ENCODE measurements around the gene NRARP. TPM values are rescaled to one million over a fixed set of nuclear protein-coding genes. Genes with fewer than 3 reads are reported as not detected.
A peak's percentile ranks its signal among the peaks of the same experiment; 100 is the strongest.

Gene NRARP
- total RNA-seq, 1 donor from 2014 or later = 20.7 TPM

DNA sequence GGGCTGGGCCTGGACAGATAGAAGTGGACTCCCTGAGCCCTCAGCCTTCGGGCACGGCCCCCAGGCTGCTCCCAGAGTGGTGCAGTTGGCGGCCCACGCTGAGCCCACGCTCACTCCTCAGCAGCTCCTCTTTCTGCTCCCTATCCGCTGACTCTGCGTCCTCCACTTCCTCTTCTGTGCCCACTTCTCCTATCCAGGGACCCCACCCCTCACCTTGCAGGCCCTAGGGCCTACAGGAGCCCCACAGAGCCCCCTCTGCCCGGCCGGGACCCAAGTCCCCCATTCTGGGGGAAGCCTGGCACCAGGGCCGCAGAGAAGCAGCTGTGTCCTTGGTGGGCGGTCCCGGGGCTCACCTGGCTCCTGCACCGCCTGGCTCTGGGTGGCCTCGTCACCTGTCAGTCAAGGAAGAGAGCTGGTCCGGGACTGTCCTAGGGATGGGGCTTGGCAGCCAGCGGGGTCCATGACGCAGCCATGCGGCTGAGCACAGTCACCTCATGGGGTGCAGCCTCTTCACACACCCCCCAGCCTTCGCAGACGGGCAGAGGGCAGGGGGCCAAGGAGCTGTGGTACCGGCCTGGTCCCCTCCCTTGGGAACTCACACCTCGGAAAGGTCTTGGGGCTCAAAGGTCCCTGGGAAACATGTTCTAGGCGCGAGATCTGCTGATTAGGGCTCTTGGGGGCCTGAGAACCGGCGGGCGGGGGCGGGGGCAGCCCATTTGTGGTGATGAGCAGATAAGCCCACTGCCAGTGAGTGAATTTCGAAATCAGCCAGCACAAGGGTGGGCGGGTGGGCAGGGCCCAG is 5.4 kb upstream of the NRARP start:
- no peak overlapping the region for H3K27ac ChIP-seq
- Mint-ChIP-seq H3K4me3 (no peak overlapping the region), H3K36me3 (no peaks in the 10 kb centered on the region), H3K9me3 (no peaks in the 10 kb centered on the region), H3K27me3 (ENCODE audit: insufficient read depth, low read depth) (peaks cover 2% of the 10 kb centered on the region), H3K4me1 (peaks cover 37% of the 10 kb centered on the region), H3K27ac (no peak overlapping the region)
- peaks cover 9% of the 10 kb centered on the region for H4K20me1 ChIP-seq (ENCODE audit: low read depth)
- H3K79me2 ChIP-seq (ENCODE audit: low read depth) = no peaks in the 10 kb centered on the region
- TF ChIP-seq, protein P1, sequence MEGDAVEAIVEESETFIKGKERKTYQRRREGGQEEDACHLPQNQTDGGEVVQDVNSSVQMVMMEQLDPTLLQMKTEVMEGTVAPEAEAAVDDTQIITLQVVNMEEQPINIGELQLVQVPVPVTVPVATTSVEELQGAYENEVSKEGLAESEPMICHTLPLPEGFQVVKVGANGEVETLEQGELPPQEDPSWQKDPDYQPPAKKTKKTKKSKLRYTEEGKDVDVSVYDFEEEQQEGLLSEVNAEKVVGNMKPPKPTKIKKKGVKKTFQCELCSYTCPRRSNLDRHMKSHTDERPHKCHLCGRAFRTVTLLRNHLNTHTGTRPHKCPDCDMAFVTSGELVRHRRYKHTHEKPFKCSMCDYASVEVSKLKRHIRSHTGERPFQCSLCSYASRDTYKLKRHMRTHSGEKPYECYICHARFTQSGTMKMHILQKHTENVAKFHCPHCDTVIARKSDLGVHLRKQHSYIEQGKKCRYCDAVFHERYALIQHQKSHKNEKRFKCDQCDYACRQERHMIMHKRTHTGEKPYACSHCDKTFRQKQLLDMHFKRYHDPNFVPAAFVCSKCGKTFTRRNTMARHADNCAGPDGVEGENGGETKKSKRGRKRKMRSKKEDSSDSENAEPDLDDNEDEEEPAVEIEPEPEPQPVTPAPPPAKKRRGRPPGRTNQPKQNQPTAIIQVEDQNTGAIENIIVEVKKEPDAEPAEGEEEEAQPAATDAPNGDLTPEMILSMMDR (IDR thresholded peaks at IDR 0.05) = no peak
- TF ChIP-seq EZH2phosphoT487 (IDR thresholded peaks at IDR 0.05) = no peak
- TF ChIP-seq EZH2 (IDR thresholded peaks at IDR 0.05) = no peak
- H3K36me3 ChIP-seq = no peaks in the 10 kb centered on the region
- no peak overlapping the region for H3K4me3 ChIP-seq
- H3F3A ChIP-seq (ENCODE audit: low read depth) = peaks cover 21% of the 10 kb centered on the region
- no peaks in the 10 kb centered on the region for H3K9me3 ChIP-seq (ENCODE audit: low read depth)
- H3K27me3 ChIP-seq = peaks cover 16% of the 10 kb centered on the region
- H3K9ac ChIP-seq = no peak overlapping the region
- no peak overlapping the region for H3K4me2 ChIP-seq
- H2AFZ ChIP-seq (replicated peaks) = no peak overlapping the region
- DNase-seq (ENCODE audit: low spot score) = peak; percentile 13
- H3K4me1 ChIP-seq = peaks cover 51% of the 10 kb centered on the region

DNA sequence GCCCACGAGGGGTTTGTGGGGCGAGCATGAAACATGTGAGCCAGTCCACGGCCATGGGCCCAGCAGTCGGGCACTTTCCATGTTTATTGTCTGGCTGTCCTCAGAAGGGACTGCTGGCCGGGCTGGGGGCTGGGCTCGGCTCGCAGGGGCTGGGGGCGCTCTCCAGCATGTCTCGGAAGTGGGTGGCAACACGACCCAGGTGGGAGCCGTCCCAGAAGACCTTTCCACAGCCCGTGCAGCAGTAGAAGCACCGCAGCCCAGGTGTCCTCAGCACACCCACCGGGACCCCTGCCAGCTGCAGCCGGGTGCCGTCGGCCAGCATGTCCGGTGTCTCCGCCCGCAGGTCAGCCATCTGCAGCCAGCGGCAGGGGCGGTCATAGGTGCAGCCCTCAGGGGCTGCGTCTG is 4.8 kb upstream of the NRARP start:
- no peaks in the 10 kb centered on the region for H3K36me3 Mint-ChIP-seq
- H3K27ac Mint-ChIP-seq = no peak overlapping the region
- H3K4me1 Mint-ChIP-seq = peaks cover 37% of the 10 kb centered on the region
- no peaks in the 10 kb centered on the region for H3K9me3 Mint-ChIP-seq
- H3K27me3 ChIP-seq = peaks cover 16% of the 10 kb centered on the region
- no peak overlapping the region for H2AFZ ChIP-seq (replicated peaks)
- H3K4me2 ChIP-seq = no peak overlapping the region
- peaks cover 2% of the 10 kb centered on the region for H3K27me3 Mint-ChIP-seq (ENCODE audit: insufficient read depth, low read depth)
- no peaks in the 10 kb centered on the region for H3K9me3 ChIP-seq (ENCODE audit: low read depth)
- H3K79me2 ChIP-seq (ENCODE audit: low read depth) = no peaks in the 10 kb centered on the region
- peaks cover 22% of the 10 kb centered on the region for H3F3A ChIP-seq (ENCODE audit: low read depth)
- no peak overlapping the region for H3K4me3 ChIP-seq
- no peak overlapping the region for H3K4me3 Mint-ChIP-seq
- H3K4me1 ChIP-seq = peaks cover 51% of the 10 kb centered on the region
- H3K27ac ChIP-seq = no peak overlapping the region
- H3K9ac ChIP-seq = no peak overlapping the region
- DNase-seq (ENCODE audit: low spot score) = no peak
- H3K36me3 ChIP-seq = no peaks in the 10 kb centered on the region
- peaks cover 9% of the 10 kb centered on the region for H4K20me1 ChIP-seq (ENCODE audit: low read depth)
- TF ChIP-seq EZH2phosphoT487 (IDR thresholded peaks at IDR 0.05) = no peak
- TF ChIP-seq EZH2 (IDR thresholded peaks at IDR 0.05) = no peak
- TF ChIP-seq, protein P1 (IDR thresholded peaks at IDR 0.05) = no peak

DNA sequence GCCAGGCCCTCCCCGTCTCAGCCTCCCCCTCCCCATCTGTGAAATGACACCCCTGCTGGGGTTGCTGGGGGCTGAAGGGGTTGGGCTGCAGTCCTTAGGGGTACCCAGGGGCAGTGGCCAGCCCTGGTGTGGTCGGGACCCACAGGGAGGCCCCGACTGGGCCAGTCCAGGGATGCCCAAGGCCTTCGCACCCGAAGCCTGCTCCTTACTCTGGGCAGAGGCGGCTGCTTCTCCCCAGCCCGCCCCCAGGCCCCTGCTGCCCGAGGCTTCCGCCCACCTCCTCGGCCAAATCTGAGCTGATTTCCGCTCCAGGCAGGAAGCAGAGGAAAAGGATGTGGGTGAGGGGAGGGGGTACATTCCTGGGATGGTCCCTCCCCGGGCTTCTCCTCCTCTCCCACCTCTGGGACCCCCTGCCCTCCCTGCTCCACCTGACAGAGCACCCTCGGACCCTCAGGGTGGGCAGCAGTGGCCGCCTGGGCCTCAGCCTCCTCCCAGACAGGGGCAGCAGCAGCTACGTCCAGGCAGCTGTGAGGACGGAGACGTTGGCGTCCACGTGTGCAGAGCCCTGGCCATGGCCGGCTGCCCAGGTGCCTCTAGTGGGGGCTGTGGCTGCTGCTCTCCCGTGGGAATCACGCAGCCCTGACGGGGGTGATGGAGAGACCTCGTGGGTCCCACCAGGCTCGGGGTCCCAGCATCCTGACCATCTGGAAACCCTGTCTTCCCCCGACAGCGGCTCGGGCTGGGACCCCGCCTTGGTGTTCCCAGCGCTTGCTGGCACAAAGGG is 4.2 kb upstream of the NRARP start:
- Histone ChIP-seq H3K36me3 (no peaks in the 10 kb centered on the region), H3K4me3 (no peak overlapping the region), H3K27ac (no peak overlapping the region), H3K4me1 (peaks cover 51% of the 10 kb centered on the region), H3F3A (ENCODE audit: low read depth) (peaks cover 27% of the 10 kb centered on the region), H3K9ac (no peak overlapping the region), H3K4me2 (no peak overlapping the region), H3K9me3 (ENCODE audit: low read depth) (no peaks in the 10 kb centered on the region), H4K20me1 (ENCODE audit: low read depth) (peaks cover 13% of the 10 kb centered on the region), H2AFZ (replicated peaks) (no peak overlapping the region), H3K27me3 (peaks cover 16% of the 10 kb centered on the region), H3K79me2 (ENCODE audit: low read depth) (peaks cover 4% of the 10 kb centered on the region)
- Mint-ChIP-seq H3K4me1 (peaks cover 37% of the 10 kb centered on the region), H3K27ac (no peak overlapping the region), H3K27me3 (ENCODE audit: insufficient read depth, low read depth) (peaks cover 2% of the 10 kb centered on the region), H3K36me3 (no peaks in the 10 kb centered on the region), H3K4me3 (no peak overlapping the region), H3K9me3 (no peaks in the 10 kb centered on the region)
- TF ChIP-seq, protein P1 (IDR thresholded peaks at IDR 0.05) = no peak
- TF ChIP-seq EZH2 (IDR thresholded peaks at IDR 0.05) = no peak
- TF ChIP-seq EZH2phosphoT487 (IDR thresholded peaks at IDR 0.05) = no peak
- peak; percentile 15 for DNase-seq (ENCODE audit: low spot score)

Data from neural progenitor cell (in vitro differentiated cells).